Posterior cingulate gyrus (tissue), 11 donors: ENCODE data around the gene AGBL1.
"Not testable (repeated sequence)": the region's sequence is repeated elsewhere in the genome, so short reads cannot be mapped to it uniquely, and the experiment has no call there.

Experiments
- DNase-seq, 10 donors: peaks; one replicate each; pipeline versions ENCODE4 v3.0.0 to v3.0.0-alpha.2; 2020 to 2021; ENCODE audit warnings: mixed read lengths in 3 of 10
- intact Hi-C: fragments of 100-400 bp; cut with DNase I; formaldehyde crosslinking; loops from one replicate; pipeline ENCODE4 v1.15.1; 2023

Gene AGBL1

DNA sequence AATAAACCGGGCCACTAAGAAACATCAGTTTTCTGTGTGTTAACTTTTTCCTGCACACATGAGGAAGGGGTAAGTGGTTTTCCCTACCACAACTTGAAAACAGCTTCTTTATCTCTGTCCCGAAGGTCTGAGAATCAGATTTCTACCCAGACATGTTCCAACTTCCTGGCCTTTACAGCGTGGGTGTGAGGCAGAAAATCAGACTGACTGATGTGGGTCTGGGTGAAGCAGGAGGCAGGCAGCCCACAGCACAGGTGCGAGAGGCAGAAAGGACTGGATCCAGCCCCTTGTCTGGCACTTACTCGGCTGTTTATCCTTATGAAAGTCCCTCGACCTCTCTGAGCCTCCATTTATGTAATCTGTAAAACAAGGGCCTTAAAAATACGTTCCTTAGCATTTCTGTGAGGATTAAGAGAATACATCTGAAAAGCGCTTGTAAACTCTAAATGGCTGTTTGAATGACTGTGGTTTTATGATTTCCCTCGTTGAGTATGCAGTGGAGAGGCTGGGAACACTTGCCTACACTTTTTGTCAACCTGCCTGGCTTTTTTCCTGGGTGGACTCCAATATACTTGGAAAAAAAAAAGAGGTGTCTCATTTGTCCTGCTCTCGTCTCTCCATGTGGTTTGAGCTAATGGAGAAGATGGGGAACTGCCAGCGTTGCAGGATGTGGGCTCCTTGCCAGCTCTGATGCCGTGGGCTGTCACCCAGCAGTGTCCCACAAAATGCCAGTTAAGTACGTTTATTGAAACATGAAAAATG, 3.1 kb downstream of the AGBL1 start:
- intact Hi-C loops, result no loop called here
- peak in 9 of 10 donors; percentile 24 to 87 (median 41) for DNase-seq

DNA sequence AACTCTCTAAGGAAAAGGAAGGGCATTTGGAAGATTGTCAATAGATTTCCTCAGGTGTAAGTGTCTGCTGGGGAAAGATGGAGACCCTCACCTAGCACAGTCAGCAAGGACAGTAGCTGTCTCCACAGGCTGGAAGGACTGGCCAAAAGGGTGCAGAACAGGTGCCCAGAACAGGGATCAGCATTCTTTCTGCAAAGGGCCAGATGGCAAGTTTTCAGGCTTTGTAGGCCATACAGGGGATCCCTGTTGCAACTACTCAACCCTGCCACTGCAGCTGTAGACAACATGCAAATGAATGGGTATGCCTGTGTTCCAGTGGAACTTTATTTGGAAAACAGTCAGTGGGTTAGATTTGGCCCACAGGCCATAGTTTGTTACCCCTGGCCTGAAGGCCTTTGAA, 8.1 kb downstream of the AGBL1 start:
- intact Hi-C loops, result no loop called here
- no peak for DNase-seq

DNA sequence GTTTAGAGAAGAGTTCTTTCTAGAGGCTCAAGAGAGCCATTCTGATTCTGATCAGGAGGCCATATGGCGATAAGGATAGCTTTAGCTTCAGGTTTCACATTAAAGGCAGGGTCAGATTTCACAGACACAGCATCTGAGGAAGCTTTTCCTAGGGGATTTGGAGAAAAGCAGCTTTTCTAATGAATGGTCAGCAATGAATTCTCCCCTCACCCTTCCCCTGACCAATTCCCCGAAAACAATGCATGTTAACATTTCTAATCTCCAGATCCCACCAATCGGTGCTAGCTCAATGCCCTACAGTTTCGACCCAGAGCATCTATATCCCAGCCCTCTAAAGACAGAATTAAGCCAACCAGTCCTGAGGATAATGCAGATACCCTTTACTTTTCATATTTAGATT, 9.8 kb downstream of the AGBL1 start:
- DNase-seq, result no peak
- intact Hi-C loops, result no loop called here

DNA sequence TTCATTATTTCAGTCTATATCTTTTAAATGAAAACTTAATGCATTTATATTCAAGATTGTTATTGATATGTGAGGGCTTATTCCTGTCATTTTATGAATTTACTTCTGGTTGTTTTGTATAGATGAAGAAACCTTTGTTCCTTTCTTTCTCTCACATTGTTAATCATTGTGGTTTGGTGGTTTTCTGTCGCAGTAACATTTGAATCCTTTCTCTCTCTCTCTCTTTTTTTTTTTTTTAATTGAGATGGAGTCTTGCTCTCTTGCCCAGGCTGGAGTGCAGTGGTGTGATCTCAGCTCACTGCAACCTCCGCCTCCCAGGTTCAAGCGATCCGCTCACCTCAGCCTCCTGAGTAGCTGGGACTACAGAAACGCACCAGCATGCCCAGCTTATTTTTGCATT, 22.1 kb downstream of the AGBL1 start:
- intact Hi-C loops, result no loop called here
- no peak for DNase-seq

DNA sequence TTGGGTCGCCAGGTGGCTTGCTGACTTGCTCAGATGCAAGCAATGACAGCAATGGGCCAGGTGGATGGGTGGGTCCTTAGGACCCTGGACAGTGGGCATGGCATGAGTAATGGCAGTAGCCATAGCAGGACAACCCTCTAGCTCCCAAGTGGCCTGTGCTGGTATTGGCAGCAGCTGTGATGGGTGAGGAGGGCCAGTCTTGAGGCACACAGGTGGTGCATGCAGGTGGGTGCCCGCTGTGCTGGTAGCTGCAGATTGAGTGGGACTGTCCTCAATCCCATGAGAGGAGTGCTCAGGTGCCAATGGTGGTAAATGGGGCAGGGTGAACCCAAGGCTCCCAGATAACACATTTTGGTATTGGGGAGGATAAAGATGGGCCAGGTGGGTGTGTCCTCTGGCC, 24.2 kb downstream of the AGBL1 start:
- intact Hi-C loops, result no loop called here
- DNase-seq, result peak in 1 of 10 donors; percentile 67

DNA sequence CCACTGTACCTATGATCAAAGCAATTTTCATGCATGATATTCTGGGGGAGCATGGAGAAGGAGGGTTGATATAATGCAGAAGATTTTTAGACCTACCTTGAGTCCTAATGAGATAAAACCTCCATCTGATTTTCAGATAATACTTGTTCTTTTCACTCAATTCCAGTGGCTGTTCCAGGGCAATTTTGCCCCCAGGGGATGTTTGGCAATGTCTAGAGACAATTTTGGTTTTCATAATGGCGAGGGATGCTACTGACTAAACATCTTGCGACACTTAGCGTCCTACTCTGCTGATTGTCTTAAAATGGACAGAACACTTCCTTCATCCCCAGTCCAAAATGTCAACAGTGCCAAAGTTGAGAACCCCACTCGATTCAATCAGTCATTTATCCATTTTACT, 26.6 kb downstream of the AGBL1 start:
- DNase-seq, result no peak
- intact Hi-C loops, result no loop called here

DNA sequence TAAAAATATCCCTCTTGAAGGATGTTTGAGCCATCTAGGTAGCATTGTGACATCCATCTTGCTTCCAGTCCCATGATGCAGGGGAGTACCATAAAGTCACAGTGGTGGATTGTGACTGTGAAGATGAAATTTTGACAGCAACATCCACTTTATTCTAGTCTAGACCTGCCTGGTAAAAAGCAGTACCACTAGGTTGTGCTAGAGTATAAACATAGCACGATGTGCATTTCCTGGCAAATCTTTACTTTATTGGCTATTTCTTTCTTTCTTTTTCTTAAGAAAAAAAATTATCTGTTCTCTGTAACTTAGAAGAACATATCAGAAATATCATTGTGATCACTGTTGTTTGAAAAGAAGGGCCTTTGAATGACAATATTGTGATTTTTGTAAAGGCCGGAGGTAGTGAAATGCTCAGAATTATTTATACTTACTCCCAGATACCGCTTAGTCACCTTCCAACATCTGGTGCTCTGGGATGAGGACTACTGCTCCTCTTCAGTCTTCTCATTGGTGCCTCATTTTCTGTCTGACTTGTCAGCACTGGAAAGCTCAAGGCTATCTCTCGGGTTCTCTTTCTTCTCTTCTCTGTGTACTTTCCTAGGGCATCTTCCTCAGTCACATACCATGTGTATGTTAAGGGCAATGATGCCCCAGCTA, 35.6 kb downstream of the AGBL1 start:
- no peak for DNase-seq
- intact Hi-C loops, result no loop called here

DNA sequence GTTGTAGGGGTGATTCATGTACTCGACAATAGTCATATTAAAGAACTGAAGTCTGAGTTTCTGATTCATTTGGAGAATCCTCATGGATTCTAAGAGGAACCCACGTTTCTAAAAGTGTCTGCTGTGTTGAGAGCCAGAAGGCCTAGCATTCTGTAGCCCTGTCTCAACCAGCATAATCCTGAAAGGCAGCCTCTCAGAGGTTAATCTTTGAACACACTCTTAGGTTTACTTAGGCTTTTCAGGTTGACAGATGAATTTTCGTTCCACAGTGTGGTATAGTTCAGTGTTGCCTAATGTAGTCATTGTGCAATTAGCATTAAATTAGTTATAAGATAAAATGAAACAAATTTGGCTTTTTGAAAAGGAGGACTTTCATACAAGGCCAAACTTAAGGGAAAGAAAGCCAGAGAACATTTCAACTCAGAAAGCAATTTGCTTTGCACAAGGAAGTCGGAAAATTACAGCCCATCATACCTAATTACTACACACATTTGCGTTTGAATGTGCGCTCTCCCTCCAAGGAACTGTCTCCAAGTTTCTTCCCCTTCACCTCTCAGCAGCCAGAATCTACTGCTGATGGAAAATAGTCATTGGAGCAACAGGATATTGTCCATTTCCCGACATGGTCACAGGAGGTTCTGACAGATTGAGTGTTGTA, 42.0 kb downstream of the AGBL1 start:
- DNase-seq, result no peak
- intact Hi-C loops, result no loop called here

DNA sequence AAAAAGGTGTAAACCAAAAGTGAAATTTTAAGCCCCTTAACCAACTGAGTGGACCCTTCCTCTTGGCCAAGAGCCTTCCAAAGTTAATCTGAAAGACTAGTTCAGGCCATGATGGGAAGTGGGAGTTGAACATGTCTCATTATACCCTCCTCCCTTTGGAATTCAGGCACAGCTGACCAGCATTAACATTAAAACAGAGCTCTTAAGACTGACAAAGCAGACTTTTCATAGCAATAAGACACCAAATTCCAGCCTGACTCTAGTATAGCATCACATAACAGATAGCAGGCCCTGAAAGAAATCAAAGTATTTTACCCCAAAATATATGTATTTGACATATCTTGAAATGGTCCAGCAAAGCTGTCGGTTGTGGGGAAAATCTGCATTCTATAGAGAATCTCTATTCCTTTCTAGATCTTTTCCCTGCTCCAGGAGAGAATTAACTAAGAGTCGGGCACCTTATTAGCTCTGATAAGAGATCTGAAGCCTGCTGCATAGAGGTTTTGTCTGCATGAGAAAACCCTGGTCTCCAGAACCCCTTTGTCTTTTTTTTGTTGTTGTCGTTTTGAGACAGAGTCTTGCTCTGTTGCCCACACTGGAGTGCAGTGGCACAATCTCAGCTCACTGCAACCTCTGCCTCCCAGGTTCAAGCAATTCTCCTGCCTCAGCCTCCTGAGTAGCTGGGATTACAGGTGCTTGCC, 43.2 kb downstream of the AGBL1 start:
- DNase-seq, intact Hi-C loops: not testable (repeated sequence)

DNA sequence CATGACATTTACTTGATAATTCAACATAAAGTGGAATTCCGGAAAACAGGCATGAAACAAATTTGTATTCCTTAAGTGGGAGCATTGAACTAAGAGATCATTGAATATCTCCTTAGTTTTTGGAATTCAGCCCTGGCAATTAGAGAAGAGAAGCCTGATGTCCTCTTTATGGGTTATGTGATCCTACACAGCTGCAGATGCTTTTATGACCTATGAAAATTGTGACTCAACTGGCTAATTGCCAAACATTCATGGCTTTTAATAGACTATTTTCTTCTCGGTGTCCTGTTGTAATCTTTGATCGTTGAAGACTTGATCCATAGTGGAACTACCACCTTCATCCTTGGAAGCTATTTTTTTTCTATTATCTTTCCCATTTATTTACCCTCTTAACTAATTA, 46.1 kb downstream of the AGBL1 start:
- DNase-seq, result no peak
- intact Hi-C loops, result no loop called here

DNA sequence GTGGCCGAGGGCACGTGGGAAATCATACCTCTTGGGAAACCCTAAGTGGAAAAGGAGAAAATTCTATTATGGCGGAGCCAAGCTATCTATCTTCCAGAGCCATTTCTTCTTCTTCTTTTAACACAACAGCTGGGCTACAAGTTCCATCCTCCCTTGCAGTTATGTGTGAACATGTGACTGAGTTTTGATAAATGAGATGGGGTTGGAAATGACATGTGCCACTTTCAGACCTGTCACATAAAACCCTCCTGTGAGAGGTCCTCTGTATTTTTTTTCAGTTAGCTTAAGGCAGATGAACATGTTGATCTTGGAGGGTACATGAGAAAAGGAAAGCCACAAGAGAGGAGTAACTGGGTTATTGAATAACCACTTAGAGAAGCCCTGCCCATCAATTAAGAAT, 47.9 kb downstream of the AGBL1 start:
- no peak for DNase-seq
- intact Hi-C loops, result no loop called here

DNA sequence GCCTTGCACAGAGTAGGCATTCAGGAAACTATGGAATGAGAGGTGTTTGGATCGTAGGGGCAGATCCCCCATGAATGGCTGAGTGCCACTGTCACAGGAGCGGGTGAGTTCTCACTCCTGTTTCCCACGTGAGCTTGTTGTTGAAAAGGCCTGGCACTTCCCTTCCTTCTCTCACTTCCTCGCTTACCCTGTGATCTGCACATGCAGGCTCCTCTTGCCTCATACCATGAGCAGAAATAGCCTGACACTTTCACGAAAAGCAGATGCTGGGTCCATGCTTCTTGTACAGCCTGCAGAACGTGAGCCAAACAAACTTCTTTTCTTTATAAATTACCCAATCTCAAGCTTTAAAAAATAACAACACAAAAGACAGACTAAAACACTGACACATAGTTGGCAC, 55.4 kb downstream of the AGBL1 start:
- no peak for DNase-seq
- intact Hi-C loops, result no loop called here

DNA sequence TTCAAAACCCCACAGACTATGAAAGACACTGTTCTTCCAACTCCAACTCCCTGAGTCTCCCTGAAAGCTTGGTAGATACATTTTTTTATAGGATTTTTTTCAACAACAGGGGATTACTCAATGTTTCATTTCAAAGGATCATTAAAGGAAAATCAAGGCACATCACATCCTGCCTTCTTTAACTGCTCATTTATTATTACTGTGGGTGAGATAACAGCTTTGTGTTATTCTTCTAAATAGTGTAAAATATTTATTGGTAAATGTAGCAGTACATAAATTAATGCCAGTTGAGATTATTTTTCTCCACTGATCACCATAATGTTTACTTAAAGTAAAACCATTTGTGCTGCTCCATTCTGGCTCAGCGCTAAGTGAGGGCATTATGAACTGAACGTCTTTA, 57.2 kb downstream of the AGBL1 start:
- intact Hi-C loops, result no loop called here
- no peak for DNase-seq

DNA sequence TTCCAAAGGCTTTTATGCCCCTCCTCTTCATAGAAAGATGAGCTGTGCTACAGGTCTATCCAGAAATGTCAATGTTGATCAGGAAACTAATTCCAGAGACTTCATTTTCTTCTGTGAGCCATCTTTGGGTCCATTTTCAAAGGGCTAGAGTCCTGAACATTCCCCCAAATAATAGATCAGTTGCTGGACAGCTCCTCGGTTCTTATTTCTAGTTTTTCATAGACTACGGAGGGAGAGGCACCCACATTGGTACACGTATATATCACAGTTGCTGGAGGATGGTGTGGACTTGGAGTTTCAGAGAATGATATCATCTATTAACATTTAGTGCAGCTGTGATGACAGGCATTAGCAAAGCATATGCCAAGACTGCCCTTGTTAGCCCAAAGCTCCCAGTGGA, 59.1 kb downstream of the AGBL1 start:
- intact Hi-C loops, result no loop called here
- no peak for DNase-seq

DNA sequence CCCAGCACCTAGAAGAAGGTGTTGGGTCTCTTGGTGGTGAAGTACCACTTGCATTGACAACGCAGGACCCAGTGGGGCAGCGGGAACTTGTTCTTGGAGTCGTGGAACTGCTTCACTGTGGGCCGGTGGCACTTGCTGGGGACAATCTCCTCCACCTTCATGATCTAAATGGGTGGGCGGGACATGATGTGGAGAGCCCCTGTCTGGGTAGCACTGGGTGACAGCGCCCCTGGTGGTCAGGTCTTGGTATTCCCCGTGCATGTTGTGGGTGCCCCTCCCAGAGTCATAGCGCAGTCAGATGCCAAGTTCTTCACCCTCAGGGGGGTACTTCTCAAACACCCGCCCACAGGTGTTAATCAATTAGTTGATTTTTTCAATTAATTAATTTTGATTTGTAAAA, 60.2 kb downstream of the AGBL1 start:
- DNase-seq, result peak in 1 of 10 donors; percentile 57
- intact Hi-C loops, result no loop called here

DNA sequence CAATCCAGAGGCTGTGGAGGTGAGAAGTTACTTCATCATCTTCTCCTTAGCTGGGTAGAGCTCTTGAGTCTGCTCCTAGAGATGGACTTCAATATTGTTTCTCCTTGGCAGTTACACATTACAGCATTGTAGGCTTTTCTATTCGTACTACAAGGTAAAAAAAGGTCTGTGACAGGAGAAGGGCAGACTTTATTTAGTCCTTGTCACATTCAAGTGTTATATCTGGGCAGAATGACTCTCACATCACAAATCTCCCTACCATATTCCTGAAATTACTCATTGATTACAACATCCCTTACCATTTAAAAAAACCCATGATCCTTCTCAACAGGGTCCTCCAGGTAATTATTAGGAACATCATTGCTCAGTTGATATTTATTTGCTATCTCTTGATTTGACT, 75.0 kb downstream of the AGBL1 start:
- intact Hi-C loops, result no loop called here
- DNase-seq, result no peak

DNA sequence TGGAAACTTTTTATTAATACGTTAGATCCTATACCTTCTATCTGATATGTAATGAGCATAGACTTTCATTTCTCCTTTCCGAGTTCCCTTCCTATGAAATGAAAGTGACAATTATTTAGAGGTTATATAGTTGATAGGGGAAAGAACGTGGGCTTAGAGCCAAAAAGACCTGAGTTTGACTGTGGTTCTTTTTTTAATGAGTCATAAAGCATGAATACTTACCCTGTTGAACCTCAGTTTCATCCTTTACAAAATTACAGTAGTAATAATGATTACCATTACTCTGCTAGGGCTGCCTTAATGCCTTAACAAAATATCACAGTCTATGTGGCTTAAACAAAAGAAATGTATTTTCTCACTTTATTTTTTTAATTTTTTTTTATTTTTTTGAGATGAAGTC, 75.9 kb downstream of the AGBL1 start:
- intact Hi-C loops, result no loop called here
- no peak for DNase-seq

DNA sequence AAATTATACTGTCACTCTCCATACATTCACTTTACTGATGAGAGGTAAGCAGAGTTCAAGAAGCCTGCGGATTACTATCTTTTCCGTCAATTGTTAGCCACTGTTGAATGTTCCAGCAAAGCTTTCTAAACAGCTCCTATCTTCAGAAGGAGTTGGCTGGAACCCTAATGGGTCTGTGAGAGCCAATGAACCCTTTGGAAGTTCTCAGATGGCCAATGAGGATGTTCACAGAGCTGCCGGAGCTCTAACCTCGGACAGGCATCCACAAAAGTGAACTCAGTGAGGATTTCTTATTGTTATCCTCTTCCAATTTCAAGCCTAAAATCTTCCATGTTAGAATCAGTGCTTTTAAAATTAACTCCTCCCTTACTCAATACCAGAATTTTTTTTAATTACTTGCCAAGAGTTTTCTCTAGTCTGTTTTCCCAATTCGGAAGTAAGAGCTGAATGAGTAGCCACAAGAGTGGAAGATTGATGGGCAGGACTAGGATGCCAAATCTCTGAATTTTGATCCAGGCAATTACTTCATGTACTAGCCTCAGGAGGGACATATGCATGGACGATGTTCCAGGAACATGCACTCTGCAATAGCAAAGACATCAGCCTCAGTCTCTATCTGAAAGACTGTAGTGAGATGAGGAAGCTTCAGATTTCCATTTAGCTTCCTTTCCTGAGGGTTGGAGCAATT, 78.1 kb downstream of the AGBL1 start:
- no peak for DNase-seq
- intact Hi-C loops, result no loop called here

DNA sequence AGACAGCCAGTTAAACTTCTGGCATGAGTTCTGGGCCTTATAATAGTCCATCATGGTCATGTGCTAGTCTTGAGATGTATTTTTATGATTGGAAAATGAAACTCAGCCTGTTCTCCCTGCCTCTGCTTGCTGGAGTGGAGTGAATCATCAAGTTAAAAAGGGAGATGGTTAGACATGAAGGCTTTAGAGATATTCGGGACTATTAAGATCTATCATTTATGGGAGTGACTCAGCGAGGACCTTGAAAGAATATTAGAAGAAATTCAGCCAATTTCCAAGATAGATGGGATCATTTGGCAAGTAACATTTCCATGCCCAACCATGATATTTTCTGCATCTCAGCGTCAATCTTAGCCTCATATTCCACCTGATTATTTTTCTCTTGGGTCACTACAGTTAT, 79.8 kb downstream of the AGBL1 start:
- DNase-seq, result no peak

DNA sequence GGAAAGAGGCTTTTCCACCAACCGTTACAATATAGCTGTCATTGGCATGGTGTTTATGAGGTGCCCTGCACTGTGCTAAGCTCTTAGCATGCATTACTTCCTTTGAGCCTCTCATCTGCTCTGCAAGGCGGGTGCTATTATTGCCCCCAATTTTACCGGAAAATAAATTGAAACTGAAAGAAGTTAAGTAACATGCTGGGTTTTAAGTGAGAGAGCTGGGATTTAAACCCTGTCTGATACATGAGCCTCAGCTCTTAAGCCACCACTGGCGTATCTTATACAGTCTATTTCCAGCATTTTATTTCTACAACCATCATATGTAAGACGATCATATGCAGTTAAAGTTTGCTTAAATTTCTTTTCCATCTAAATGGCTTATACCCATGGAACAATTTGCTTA, 81.6 kb downstream of the AGBL1 start:
- intact Hi-C loops, result no loop called here
- no peak for DNase-seq

More for the DNA sequence above, 79.8 kb downstream of the AGBL1 start:
- intact Hi-C loops, result no loop called here

DNA sequence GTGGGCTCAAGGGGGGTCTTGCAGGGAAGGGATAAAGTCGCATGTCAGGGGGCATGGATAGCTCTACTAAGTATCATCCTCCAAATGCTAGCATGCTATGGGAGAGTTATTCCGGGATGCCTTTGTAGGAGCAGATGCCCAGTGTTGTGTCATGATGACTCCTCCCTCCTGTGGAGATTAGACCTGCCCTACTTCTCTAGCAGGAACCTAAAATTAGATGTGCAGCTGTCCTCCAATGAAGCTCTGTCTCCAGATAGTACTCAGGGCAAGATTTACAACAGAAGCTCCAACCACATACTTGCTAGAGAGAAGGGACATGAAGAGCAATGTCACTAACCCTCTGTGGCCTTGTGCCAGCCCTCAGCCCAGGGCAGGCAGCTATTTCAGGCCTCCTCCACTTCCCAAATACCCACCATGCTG, 82.5 kb downstream of the AGBL1 start:
- intact Hi-C loops, result no loop called here
- peak in 2 of 10 donors; percentile 6 to 12 for DNase-seq
